Neural crest cell (in vitro differentiated cells): ENCODE measurements around the gene APMAP. TPM values are rescaled to one million over a fixed set of nuclear protein-coding genes. Genes with fewer than 3 reads are reported as not detected.

ENCODE experiments used
- DNase-seq: peaks from one replicate; pipeline ENCODE4 v3.0.0; 2021; ENCODE audit warnings: low read depth, mixed read lengths, low spot score
- H3K27ac Mint-ChIP-seq: one replicate; pipeline ENCODE4 v1.8.0; 2021; ENCODE audit warnings: mild to moderate bottlenecking, mixed read lengths; ENCODE audit not compliant: unreplicated experiment
- H3K27me3 Mint-ChIP-seq: 2 replicates; pipeline ENCODE4 v1.8.0; 2021; ENCODE audit warnings: low read depth, mild to moderate bottlenecking, mixed read lengths
- H3K36me3 Mint-ChIP-seq: 2 replicates; pipeline ENCODE4 v1.8.0; 2021; ENCODE audit warnings: low read depth, mild to moderate bottlenecking, mixed read lengths
- H3K4me1 Mint-ChIP-seq: 2 replicates; pipeline ENCODE4 v1.8.0; 2021; ENCODE audit warnings: mixed read lengths
- H3K4me3 Mint-ChIP-seq: one replicate; pipeline ENCODE4 v1.8.0; 2021; ENCODE audit warnings: mild to moderate bottlenecking, mixed read lengths
- H3K9me3 Mint-ChIP-seq: 2 replicates; pipeline ENCODE4 v1.8.0; 2021; ENCODE audit warnings: mixed read lengths
- CTCF ChIP-seq: fragments of 200-600 bp; sonication (generic); conservative IDR thresholded peaks from 2 replicates; pipeline ENCODE4 v1.5.0; 2021; ENCODE audit warnings: antibody characterized with exemption, mild to moderate bottlenecking
- total RNA-seq: library from RNA; stranded (reverse); gene quantifications from 2 replicates; pipeline ENCODE4 v1.2.1, GENCODE V29; 2021

APMAP gene
- total RNA-seq, 1 donor from 2014 or later: 88.6 TPM

GRCh38 chr20:25011261-25011660 is 18.7 kb upstream of the APMAP start:
- no peak overlapping the region for H3K4me3 Mint-ChIP-seq
- no peaks in the 10 kb centered on the region for H3K27me3 Mint-ChIP-seq
- no peak for DNase-seq
- H3K4me1 Mint-ChIP-seq: no peaks in the 10 kb centered on the region
- no peaks in the 10 kb centered on the region for H3K9me3 Mint-ChIP-seq
- no peaks in the 10 kb centered on the region for H3K36me3 Mint-ChIP-seq
- TF ChIP-seq CTCF: no peak
- no peak overlapping the region for H3K27ac Mint-ChIP-seq

DNA sequence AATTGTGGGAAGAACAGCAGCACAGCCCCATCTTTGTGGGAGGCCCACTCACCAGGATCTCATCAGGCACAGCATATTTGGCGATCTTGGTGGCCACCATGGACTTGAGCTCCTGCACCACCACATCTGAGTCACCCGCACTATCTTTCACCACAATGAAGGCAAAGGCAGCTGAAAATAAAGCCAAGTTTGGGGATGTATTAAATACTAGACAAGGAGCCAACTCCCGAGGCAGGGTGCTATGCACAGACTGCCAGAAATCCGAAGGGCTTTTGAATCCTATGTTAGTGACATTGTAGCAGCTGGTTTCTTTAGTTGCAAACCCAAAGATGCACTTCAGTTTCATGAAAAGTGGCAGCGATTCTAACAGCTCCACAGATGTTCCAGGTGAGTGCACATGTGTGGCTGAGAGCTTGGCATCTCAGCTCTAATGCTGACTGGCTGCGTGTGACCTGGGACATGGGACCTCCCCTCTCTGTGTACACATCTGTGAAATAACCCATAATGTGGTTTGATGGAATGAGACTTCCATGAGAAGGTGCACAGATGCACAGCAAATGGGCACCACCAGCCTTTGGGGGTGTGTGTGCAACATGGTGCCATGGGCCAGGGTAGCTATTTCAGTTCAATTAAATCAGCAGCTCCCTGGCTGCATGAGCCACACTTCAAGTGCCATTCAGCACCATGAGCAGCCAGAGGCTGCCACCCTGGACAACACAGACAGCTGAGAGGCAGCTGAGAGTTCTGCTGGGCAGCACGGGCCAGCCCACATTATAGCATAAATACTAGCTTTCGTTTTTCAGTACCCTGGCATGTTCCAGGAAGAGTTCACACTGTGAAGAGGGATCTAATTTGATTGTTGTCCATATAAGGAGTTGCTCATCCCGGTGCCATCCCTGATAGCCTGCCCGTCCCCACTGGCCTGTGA is 16.9 kb upstream of the APMAP start:
- Mint-ChIP-seq H3K4me3 (no peak overlapping the region), H3K4me1 (no peaks in the 10 kb centered on the region), H3K9me3 (no peaks in the 10 kb centered on the region), H3K27ac (no peak overlapping the region), H3K27me3 (no peaks in the 10 kb centered on the region), H3K36me3 (no peaks in the 10 kb centered on the region)
- no peak for TF ChIP-seq CTCF
- no peak for DNase-seq

- H3K4me1 Mint-ChIP-seq: no peaks in the 10 kb centered on the region
- no peak overlapping the region for H3K27ac Mint-ChIP-seq
- H3K27me3 Mint-ChIP-seq: no peaks in the 10 kb centered on the region
- no peaks in the 10 kb centered on the region for H3K36me3 Mint-ChIP-seq
- TF ChIP-seq CTCF: no peak
- DNase-seq: no peak
- H3K4me3 Mint-ChIP-seq: no peak overlapping the region
- no peaks in the 10 kb centered on the region for H3K9me3 Mint-ChIP-seq
Measured at GRCh38 chr20:25008388-25009217, 16.1 kb upstream of the APMAP start.

DNA sequence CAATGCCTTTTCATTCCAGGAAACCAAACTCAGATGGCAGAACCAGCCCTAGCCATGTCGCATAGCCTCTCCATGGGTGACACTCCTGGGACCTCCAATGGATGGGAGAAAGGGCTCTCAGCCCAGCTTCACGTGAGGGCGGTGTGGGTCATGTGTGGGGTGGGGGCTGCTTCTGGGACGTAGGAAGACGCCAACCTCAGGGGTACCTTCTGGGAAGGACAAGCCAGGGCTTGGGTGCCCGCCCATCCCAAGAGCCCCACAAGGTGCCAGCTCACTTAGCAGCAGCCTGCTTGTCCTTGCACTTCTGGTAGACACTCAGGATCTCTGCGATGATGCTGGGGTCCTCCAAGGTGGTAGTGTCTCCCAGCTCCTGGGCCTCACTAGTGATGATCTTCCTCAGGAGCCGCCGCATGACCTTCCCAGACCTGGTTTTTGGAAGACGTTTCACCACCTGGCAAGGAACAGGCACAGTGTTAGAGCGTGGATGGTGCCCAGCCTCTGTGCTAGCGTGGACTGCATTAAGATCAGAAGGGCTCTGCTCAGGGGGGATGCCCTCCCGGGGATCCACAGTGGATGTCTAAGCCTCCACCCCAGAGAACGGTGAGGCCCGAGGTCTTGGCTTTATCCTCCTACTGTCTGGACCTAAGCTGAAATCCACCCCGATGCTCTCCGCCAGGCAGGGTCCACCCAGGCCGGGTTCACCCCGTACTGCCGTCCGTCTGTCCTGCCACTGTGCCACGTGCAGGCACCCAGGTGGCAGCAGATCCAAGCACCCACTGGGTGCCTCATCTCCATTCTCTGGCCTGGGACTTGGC is 15.1 kb upstream of the APMAP start:
- peaks cover 3% of the 10 kb centered on the region for H3K9me3 Mint-ChIP-seq
- H3K36me3 Mint-ChIP-seq: no peaks in the 10 kb centered on the region
- H3K4me3 Mint-ChIP-seq: no peak overlapping the region
- peak overlapping the region; percentile 52 for H3K27ac Mint-ChIP-seq
- no peak for TF ChIP-seq CTCF
- no peaks in the 10 kb centered on the region for H3K27me3 Mint-ChIP-seq
- H3K4me1 Mint-ChIP-seq: no peaks in the 10 kb centered on the region
- no peak for DNase-seq
